Raji (cell line): Measurements from ENCODE around the gene TMEM220.

ENCODE experiments used
- POLR2A ChIP-seq: IDR thresholded peaks from 2 replicates; pipeline ENCODE4 v1.6.1; 2011; ENCODE audit warnings: low read depth, low read length, control low read depth; ENCODE audit not compliant: insufficient read depth

Gene TMEM220

DNA sequence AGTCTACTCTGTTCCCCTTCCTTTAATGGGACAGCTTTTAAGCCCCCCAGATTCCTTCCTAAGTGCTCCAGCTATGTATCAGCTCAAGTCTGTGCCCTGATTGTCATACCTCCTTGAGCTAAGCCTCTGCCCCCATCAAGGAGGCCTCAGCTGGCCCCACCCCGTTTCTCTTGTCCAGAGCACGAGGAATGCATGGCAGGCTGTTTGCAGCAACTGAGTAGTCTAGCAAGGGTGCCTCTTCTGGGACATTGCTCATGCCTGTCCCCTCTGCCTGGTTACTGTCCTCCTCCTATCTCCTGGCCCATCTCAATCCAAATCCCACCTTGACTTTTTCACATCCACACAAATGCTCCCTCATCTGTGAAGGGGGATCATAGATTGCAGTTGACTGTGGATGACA, 27.8 kb upstream of the TMEM220 start:
- TF ChIP-seq POLR2A, result no peak

DNA sequence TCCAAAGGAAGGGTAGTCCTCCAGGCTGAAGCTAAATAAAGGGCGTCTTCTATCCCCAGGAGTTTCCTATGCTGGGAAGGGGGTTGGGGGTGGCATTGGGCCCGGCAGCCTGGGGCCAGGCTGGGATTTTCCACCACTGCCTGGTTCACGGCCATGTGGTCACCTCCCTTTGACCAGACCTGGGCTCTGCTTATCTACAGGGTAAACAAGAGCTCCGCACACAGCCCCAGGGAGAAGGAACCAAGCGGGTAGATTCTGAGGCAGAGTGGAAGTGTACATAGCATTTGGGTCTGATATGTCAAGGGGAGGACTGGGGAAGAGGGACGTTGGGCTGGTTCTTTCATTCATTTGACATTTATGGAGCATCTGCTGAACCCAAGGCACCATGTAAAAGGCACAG, 27.2 kb upstream of the TMEM220 start:
- TF ChIP-seq POLR2A, result no peak

DNA sequence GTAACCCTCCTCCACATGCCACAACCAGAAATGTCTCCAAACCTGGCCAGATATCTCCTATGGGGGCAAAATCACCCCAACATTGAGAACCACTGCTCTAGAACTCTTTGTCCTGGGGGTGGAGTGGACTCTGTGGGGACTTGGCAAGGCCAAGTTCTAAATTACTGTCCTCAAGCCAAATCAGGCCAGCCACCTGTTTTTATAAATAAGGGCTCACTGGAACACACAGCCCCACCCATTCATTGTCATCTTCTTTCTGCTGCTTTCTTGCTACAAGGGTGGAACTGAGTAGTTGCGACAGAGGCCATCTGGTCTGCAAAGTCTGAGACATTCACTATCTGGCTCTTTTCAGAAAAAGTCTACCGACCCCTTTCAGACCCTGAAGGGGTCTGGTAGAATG, 26.8 kb upstream of the TMEM220 start:
- TF ChIP-seq POLR2A, result no peak

DNA sequence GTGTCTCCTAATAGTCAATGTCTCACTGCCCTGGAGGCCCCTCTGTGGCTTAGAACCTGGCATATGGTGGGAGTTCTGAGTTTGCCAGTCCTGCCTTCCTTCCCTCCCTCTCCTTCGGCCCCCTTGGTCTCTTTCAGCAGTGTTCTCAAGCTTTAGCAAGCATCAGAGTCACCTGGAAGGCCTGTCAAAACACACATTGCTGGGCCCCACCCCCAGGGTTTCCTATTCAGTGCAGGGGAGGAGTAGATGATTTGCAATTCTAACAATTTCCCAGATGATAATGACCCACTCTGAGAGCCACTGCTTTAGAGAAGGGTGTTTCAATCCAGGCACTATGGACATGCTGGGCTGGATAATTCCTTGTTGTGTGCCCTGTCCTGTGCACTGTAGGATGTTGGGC, 26.4 kb upstream of the TMEM220 start:
- TF ChIP-seq POLR2A, result no peak

DNA sequence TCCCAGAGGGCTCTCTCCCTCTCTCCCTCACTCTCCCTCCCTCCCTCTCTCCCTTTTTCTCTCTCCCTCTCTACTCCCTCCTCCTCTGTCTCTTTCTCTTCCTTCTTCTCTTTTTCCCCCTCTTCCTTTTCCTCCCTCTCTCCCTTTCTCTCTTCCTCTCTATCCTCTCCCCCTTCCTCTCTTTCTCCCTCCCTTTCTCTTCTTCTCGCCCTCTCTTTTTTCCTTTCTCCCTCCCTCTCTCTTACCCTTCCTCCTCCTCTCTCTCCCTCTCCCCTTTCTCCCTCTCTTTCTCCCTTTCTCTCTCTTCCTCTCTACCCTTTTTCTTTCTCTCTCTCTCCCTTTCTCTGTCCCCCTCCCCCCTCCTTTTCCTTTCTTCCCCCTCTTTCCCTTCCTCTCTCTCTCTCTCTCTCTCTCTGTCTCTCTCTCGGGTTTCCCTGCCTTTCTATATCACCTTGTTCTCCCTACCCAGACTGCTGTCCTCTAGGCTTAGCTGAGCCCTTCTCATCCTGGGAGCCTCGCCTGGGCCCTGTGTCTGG, 25.8 kb upstream of the TMEM220 start:
- no peak for TF ChIP-seq POLR2A

DNA sequence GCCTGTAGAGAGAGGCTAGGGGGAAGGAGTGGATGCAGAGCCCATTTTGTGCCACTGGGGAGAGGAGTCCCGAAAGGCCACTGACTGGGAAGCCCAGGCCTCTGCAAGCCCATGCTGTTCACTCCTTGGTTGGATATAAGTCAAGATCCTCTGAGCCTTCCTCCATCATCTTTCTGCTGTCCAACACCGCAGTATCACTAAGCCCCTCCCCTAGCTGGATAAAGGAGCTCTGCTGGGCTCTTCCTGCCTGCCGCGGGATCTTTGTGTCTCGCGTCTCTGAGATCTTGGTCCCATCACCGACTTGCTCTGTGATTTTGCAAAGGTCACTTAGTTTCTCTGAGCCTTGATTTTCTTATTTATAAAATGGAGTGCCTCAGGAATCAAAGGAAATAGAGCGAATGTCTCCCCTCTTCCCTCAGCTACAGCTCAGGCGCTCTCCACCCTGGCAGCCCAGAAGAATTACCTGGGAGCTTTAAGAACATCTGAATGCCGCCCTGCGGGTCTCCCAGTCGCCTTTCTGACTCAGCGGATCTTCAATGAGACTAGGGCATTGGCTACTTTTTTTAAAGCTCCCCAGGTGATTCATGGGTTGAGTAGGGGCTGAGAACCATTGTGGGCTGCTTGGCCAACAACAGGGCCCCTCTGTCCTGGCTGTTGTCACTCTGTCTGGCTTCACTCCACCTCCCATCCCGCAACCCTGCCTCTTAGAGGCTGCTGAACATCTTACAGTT, 25.2 kb upstream of the TMEM220 start:
- no peak for TF ChIP-seq POLR2A

DNA sequence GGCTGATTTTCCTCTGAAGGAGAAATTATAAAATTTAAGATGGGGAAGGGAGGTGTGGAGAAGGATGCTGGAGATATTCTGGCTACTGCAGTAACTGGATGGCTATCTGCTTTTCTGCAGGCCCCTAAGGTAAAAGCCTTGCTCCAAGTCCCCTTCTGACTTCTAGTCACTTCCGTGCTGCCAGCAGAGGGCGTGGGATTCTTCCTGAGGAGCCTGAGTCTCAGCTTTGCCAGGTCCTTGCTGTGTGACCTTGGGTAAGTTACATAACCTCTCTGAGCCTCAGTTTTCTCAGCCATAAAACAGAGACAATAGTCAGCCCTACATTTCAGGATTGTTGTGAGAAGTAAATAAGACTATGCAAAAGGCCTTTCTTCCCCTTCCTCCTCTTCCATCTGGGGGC, 24.3 kb upstream of the TMEM220 start:
- no peak for TF ChIP-seq POLR2A

DNA sequence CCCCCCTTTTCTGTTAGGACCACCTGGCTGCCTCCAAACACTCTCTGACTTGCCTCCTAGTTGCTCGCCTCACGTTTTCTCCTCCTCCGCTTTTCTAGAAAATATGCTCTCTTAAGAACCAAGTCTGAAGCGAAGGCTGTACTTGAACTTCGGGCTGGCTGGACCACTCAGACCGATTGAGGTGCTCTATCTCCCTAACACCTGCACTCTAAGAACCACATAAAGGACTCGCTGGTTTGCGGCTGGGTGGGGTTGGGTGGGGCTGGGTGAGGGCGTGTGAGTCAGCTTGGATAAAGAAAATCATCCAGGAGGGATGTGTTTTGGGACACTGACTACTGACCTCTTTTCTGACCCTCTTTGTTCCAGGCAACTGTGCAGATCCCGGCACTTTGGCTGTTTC, 22.9 kb upstream of the TMEM220 start:
- no peak for TF ChIP-seq POLR2A

DNA sequence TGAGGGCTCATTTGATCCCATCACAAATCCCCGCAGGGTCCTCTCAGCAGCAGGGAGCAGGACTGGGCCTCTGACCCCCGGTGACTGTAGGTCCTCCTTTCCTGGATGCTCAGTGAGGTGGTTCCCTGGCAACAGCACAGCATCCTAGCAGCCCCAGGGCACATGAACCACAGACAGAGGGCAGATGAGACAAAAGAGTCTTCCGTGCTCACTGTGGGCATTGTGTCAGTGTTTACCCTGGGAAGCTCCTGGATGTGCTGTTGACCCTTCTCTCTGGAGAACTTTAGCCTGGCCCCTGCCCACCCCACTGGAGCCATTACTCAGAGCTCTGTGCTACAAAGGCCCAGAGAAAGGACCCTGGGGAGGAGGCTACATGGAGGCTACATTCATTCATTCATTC, 21.7 kb upstream of the TMEM220 start:
- TF ChIP-seq POLR2A, result no peak

DNA sequence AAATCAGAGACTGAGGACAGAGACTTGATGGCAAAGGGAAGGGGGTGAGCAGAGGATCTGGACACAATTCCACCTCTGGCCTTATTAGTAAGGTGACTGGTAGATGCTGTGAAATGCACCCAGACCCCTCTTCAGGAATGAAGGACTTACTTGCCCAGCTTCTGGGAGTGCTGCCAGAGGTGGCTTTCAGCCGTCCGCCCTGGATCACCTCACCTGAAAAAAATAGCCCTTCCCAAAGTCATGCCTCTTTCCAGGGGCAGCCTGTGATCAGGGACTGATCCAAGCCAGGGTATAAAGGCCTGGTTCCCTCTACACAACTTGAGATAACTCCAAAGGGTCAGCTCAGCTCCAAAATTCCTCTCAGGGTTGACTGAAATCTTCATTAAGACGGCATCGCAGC, 20.4 kb upstream of the TMEM220 start:
- no peak for TF ChIP-seq POLR2A

DNA sequence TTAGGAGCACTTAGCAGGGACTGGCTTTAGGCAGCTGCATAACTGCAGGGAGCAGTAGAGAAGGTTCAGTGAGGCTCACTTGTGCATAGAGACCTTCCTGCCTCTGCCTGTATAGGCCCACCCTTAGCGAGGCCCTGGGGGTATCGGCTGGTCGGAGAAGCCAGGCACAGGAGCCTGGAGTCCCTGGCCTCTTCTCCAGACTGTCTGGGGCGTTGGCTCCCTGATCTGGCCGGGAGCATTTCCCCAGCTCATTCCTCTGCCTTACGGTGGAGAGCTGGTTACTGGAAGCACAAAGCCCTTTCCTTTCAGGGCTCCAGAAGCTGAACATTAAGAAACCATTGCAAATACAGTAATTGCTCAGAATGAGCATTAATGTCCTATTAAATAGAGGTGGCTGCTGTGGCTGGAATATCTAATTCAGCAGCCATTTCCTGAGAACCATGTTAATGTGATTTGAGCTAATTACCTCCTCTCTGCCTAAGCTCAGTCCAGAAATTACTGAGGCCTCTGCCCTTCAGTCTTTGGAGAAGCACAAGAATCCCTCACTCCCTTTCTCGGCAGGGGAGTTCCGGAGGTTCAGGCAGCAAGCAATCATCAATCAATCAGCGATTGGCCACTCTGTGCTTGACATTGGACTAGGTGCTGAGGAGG, 18.8 kb upstream of the TMEM220 start:
- TF ChIP-seq POLR2A, result no peak

DNA sequence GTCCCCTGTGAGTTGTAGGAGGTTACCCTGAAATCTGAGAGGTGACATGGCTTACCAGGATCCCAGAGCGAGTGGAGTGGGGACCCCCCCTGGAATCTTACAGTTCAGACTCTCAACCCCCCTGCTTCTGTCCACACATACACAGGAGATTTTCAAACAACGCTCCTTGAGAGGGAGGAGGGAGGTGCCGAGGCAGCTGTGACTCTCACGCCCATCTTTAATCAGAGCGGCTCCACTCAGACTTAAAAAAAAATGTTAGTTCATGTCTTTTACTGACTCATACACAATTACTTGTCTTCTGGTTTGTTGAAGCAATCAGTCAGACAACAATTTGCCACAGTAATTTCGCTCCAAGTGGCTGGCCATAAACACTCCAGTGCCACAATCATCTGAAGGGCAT, 15.4 kb upstream of the TMEM220 start:
- TF ChIP-seq POLR2A, result no peak

DNA sequence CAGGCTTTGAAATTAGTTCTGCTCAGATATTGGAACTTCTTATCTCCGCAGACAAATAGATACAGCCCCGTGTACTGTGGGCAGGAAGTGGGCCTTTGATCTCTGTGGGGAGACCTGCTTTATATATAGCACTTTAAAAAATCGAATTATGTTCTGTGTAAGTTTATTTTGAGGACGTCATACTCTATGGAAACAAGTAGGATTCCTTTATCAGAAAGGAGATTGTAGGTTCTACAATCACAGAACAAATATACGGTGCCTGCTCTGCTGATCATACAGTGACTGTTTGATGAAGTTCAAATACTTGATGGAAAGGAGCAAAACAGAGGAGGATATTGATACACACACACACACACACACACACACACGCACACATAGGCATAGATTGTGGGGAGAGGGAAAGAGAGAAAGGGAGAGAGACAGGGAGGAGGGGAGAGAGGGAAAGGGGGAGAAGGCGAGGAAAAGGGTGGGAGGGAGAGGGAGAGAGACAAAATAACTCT, 14.7 kb upstream of the TMEM220 start:
- TF ChIP-seq POLR2A, result no peak

DNA sequence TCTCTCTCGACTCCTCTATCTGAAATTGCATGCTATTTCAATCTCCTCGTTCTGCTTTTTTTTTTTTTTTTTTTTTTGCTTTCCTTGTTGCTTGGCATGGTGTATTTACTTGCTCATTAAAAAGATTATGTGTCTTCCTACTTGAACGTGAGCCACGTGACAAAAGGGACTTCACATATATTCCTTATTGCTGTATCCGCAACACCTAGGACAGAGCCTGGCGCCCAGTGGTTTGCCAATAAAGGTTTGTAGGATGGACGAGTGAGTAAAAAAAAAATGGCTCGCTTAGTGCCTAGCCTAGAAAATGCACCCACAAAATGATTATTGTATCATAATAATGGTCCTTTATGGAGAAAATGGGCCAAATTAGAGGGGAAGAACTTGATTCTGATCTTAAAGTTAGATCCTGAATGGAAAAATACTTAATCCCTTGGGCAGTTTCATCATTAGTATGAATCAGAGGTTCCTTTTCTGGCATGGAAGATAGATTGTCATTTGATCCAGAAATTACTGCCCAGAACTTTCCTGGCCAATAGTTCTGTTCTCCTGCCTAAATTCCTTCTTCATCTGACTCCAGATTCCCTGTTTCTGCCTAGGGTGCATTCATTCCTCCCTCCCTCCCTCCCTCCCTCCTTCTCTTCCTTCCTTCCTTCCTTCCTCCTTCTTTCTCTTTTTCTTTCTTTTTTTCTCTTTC, 13.6 kb upstream of the TMEM220 start:
- no peak for TF ChIP-seq POLR2A

DNA sequence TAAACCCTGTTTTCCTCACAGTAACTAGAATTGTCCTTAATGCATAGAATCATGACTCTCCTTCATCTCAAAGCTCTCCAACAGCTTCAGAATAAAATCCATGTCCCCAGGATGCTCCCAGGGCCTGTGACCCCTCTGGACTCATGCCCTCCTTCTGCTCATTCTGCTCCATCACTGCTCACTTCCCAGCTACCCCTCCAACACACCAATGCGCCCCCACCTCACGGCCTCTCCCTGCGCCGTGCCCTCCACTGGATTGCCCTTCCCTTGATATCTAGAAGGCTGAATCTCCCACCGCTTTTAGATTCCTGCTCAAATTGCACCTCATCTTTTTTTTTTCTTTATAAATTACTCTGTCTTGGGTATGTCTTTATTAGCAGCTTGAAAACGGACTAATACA, 12.6 kb upstream of the TMEM220 start:
- no peak for TF ChIP-seq POLR2A

DNA sequence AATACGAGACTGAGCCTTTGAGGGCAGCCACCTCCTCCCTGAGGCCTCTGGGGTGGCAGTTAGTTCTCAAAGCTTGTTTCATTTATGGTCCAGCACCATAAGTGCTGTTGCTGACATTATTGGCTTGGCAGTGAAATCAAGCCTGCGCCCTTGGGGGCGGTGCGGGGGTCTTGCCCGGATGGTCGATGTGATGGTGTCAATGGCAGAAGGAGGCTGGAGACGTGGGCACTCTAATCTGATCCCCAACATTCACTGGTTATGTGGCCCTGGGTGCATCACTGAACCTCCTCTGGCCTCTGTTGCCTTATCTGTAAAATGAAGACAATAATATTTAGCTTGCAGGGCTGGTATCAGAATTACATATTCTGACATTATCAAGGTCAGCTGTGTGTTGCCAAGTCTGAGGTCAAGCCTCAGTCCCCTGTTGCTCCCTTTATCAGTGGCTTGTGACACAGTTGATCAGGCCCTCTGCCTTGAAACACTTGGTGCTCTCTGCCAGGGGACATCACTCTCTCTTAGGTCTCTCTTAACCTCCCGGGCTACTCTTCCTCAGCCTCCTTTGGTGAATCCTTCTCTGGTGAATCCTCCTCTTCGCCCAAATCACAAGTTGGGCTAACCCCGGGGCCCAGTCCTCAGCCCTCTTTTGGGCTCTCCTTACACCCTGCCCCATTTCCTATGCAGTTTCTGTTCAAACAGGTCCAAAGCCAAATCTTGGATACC, 11.8 kb upstream of the TMEM220 start:
- no peak for TF ChIP-seq POLR2A

DNA sequence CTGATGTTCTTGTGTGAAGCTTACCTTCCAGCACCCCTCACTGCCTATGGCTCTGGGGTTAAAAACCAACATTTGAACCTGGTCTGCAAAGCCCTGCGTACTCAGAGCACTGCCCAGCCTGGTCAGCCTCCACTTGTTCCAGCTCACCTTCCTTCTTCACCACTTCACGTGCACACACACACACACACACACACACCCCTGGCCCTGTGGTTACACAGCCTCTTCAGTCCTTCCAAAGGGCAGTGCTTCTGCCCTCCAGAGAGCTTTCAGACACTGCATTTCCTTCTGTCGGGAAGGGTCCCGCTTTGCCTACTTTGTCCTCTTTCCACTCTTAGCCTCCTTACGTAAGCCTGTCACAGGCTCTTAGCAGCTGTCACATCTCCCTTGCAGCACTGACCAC, 9.6 kb upstream of the TMEM220 start:
- TF ChIP-seq POLR2A, result no peak
